IPS-NIHi7 (cell line): ENCODE measurements around the gene WNT7B.
A peak's percentile ranks its signal among the peaks of the same experiment; 100 is the strongest.

ENCODE experiments used
- DNase-seq: peaks from one replicate; pipeline ENCODE4 v3.0.0; 2012; ENCODE audit warnings: mixed read lengths; ENCODE audit errors: extremely low spot score

WNT7B gene

GRCh38 chr22:45977003-45977411 is at the start of gene WNT7B:
TSS of gene WNT7B (minus strand) at chr22:45977162. CDS start at chr22:45976754, 408 bp downstream.
- no peak for DNase-seq

GRCh38 chr22:46025973-46026898 is 49.3 kb upstream of the WNT7B start:
- no peak for DNase-seq

- no peak for DNase-seq
Measured at GRCh38 chr22:46025225-46025972, 48.4 kb upstream of the WNT7B start.

- no peak for DNase-seq
Measured at GRCh38 chr22:46024136-46024840, 47.3 kb upstream of the WNT7B start.

- no peak for DNase-seq
Measured at GRCh38 chr22:46023558-46023981, 46.6 kb upstream of the WNT7B start.

- DNase-seq: no peak
Measured at GRCh38 chr22:46022881-46023512, 46.0 kb upstream of the WNT7B start.

GRCh38 chr22:46021577-46021976 is 44.6 kb upstream of the WNT7B start:
- DNase-seq: no peak

- no peak for DNase-seq
Measured at GRCh38 chr22:46019351-46019750, 42.4 kb upstream of the WNT7B start.

GRCh38 chr22:46018859-46019258 is 41.9 kb upstream of the WNT7B start:
- DNase-seq: no peak

- no peak for DNase-seq
Measured at GRCh38 chr22:46017166-46017565, 40.2 kb upstream of the WNT7B start.

- DNase-seq: peak; percentile 92
Measured at GRCh38 chr22:46013460-46014416, 36.8 kb upstream of the WNT7B start.

- no peak for DNase-seq
Measured at GRCh38 chr22:46012881-46013281, 35.9 kb upstream of the WNT7B start.

- DNase-seq: no peak
Measured at GRCh38 chr22:46012182-46012880, 35.4 kb upstream of the WNT7B start.

- DNase-seq: no peak
Measured at GRCh38 chr22:46011627-46012181, 34.7 kb upstream of the WNT7B start.

- no peak for DNase-seq
Measured at GRCh38 chr22:46010951-46011626, 34.1 kb upstream of the WNT7B start.

GRCh38 chr22:46010207-46010867 is 33.4 kb upstream of the WNT7B start:
- no peak for DNase-seq

GRCh38 chr22:46009730-46010129 is 32.8 kb upstream of the WNT7B start:
- DNase-seq: no peak

GRCh38 chr22:46008836-46009596 is 32.1 kb upstream of the WNT7B start:
- no peak for DNase-seq
